ENCODE measurements around the gene NXPH4.
A peak's percentile ranks its signal among the peaks of the same experiment; 100 is the strongest.

NXPH4 gene

GRCh38 chr12:57219993-57220754 is 3.6 kb downstream of the NXPH4 start:
- Histone ChIP-seq H3K4me3 (peak overlapping the region; percentile 80), H3K27ac (no peak overlapping the region), H3K9me3 (ENCODE audit: low read depth, low read length) (no peaks in the 10 kb centered on the region), H3K9ac (ENCODE audit: insufficient read length) (no peak overlapping the region), H3K36me3 (ENCODE audit: insufficient read depth, low read length) (no peaks in the 10 kb centered on the region)
- no peak for DNase-seq (ENCODE audit: low read depth, low spot score)
- TF ChIP-seq FOXP2 (optimal IDR thresholded peaks at IDR 0.05; ENCODE audit: control extremely low read depth, extremely low read length, insufficient read depth): no peak
- TF ChIP-seq POLR2AphosphoS5 (IDR thresholded peaks at IDR 0.05; ENCODE audit: borderline replicate concordance, low read depth, low read length): no peak
- no peak for TF ChIP-seq EZH2 (IDR thresholded peaks at IDR 0.05)

GRCh38 chr12:57220770-57221168 is 4.2 kb downstream of the NXPH4 start:
- TF ChIP-seq POLR2AphosphoS5 (IDR thresholded peaks at IDR 0.05; ENCODE audit: borderline replicate concordance, low read depth, low read length) (no peak), FOXP2 (optimal IDR thresholded peaks at IDR 0.05; ENCODE audit: control extremely low read depth, extremely low read length, insufficient read depth) (no peak)
- Histone ChIP-seq H3K9me3 (ENCODE audit: low read depth, low read length) (no peaks in the 10 kb centered on the region), H3K36me3 (ENCODE audit: insufficient read depth, low read length) (no peaks in the 10 kb centered on the region), H3K27ac (no peak overlapping the region), H3K9ac (ENCODE audit: insufficient read length) (no peak overlapping the region), H3K4me3 (peak overlapping the region; percentile 80)
- DNase-seq (ENCODE audit: low read depth, low spot score): no peak

- Histone ChIP-seq H3K36me3 (ENCODE audit: insufficient read depth, low read length) (no peaks in the 10 kb centered on the region), H3K9ac (ENCODE audit: insufficient read length) (no peak overlapping the region), H3K27ac (no peak overlapping the region), H3K9me3 (ENCODE audit: low read depth, low read length) (no peaks in the 10 kb centered on the region), H3K4me3 (no peak overlapping the region)
- TF ChIP-seq POLR2AphosphoS5 (IDR thresholded peaks at IDR 0.05; ENCODE audit: borderline replicate concordance, low read depth, low read length): no peak
- TF ChIP-seq EZH2 (IDR thresholded peaks at IDR 0.05): no peak
- TF ChIP-seq FOXP2 (optimal IDR thresholded peaks at IDR 0.05; ENCODE audit: control extremely low read depth, extremely low read length, insufficient read depth): no peak
- DNase-seq (ENCODE audit: low read depth, low spot score): no peak
Observed at GRCh38 chr12:57221169-57221917, 4.7 kb downstream of the NXPH4 start.

GRCh38 chr12:57222286-57223190 is 5.9 kb downstream of the NXPH4 start:
- no peak overlapping the region for H3K4me3 ChIP-seq
- no peak for DNase-seq (ENCODE audit: low read depth, low spot score)
- no peaks in the 10 kb centered on the region for H3K36me3 ChIP-seq (ENCODE audit: insufficient read depth, low read length)
- H3K9ac ChIP-seq (ENCODE audit: insufficient read length): no peak overlapping the region
- no peak overlapping the region for H3K27ac ChIP-seq
- TF ChIP-seq POLR2AphosphoS5 (IDR thresholded peaks at IDR 0.05; ENCODE audit: borderline replicate concordance, low read depth, low read length) (no peak), EZH2 (IDR thresholded peaks at IDR 0.05) (no peak), FOXP2 (optimal IDR thresholded peaks at IDR 0.05; ENCODE audit: control extremely low read depth, extremely low read length, insufficient read depth) (no peak)
- H3K9me3 ChIP-seq (ENCODE audit: low read depth, low read length): no peaks in the 10 kb centered on the region

GRCh38 chr12:57223191-57224165 is 6.9 kb downstream of the NXPH4 start:
- DNase-seq (ENCODE audit: low read depth, low spot score): no peak
- no peak overlapping the region for H3K9ac ChIP-seq (ENCODE audit: insufficient read length)
- no peaks in the 10 kb centered on the region for H3K9me3 ChIP-seq (ENCODE audit: low read depth, low read length)
- no peak overlapping the region for H3K4me3 ChIP-seq
- TF ChIP-seq FOXP2 (optimal IDR thresholded peaks at IDR 0.05; ENCODE audit: control extremely low read depth, extremely low read length, insufficient read depth) (no peak), EZH2 (IDR thresholded peaks at IDR 0.05) (no peak), POLR2AphosphoS5 (IDR thresholded peaks at IDR 0.05; ENCODE audit: borderline replicate concordance, low read depth, low read length) (no peak)
- H3K36me3 ChIP-seq (ENCODE audit: insufficient read depth, low read length): no peaks in the 10 kb centered on the region
- no peak overlapping the region for H3K27ac ChIP-seq

- H3K9ac ChIP-seq (ENCODE audit: insufficient read length): no peak overlapping the region
Observed at GRCh38 chr12:57224278-57224972, 7.8 kb downstream of the NXPH4 start.

More at GRCh38 chr12:57224278-57224972, 7.8 kb downstream of the NXPH4 start:
- Histone ChIP-seq H3K4me3 (no peak overlapping the region), H3K36me3 (ENCODE audit: insufficient read depth, low read length) (no peaks in the 10 kb centered on the region), H3K27ac (no peak overlapping the region), H3K9me3 (ENCODE audit: low read depth, low read length) (no peaks in the 10 kb centered on the region)
- TF ChIP-seq POLR2AphosphoS5 (IDR thresholded peaks at IDR 0.05; ENCODE audit: borderline replicate concordance, low read depth, low read length) (no peak), FOXP2 (optimal IDR thresholded peaks at IDR 0.05; ENCODE audit: control extremely low read depth, extremely low read length, insufficient read depth) (no peak), EZH2 (IDR thresholded peaks at IDR 0.05) (no peak)
- no peak for DNase-seq (ENCODE audit: low read depth, low spot score)

Measured in SK-N-MC (cell line).